H1 (cell line): ENCODE measurements around the gene UBE2H. TPM values are rescaled to one million over a fixed set of nuclear protein-coding genes. Genes with fewer than 3 reads are reported as not detected.
A peak's percentile ranks its signal among the peaks of the same experiment; 100 is the strongest.

ENCODE experiments used
- CTCF ChIA-PET: fragments of 300-600 bp; sonication (Branson Sonifier 250); formaldehyde crosslinking; loops from one replicate; lab custom pipeline; 2021; ENCODE audit not compliant: partially characterized antibody; lab: Charles Lee
- POLR2A ChIA-PET: fragments of 300-600 bp; sonication (Branson Sonifier 250); formaldehyde crosslinking; loops from one replicate; lab custom pipeline; 2021; ENCODE audit warnings: inconsistent platforms; ENCODE audit not compliant: partially characterized antibody; lab: Charles Lee
- DNase-seq, 2 experiments: peaks; one replicate each; pipeline versions ENCODE4 v3.0.0 to v3.0.0-alpha.2; 2010 to 2022; ENCODE audit warnings: low spot score in 2 of 2, low read depth in 1 of 2, mixed read lengths in 1 of 2
- FAIRE-seq: peaks from 2 replicates; lab custom pipeline; 2011; peaks lifted over from hg19 to GRCh38; lab: Jason Lieb, UNC
- H2AFZ ChIP-seq: 2 replicates; pipeline ENCODE4 v1.8.1; 2012; ENCODE audit warnings: low read length, inconsistent platforms
- H2AK5ac ChIP-seq: 2 replicates; pipeline ENCODE4 v1.6.1; 2013; ENCODE audit warnings: low read depth, low read length
- H2BK120ac ChIP-seq: replicated peaks from 2 replicates; pipeline ENCODE3; 2013; ENCODE audit warnings: low read depth, low read length, inconsistent platforms
- H2BK12ac ChIP-seq: 2 replicates; pipeline ENCODE4 v1.6.1; 2013; ENCODE audit warnings: low read depth, low read length
- H2BK15ac ChIP-seq: 2 replicates; pipeline ENCODE4 v1.6.1; 2013; ENCODE audit warnings: low read length
- H2BK20ac ChIP-seq: 2 replicates; pipeline ENCODE4 v1.6.1; 2013; ENCODE audit warnings: low read length
- H2BK5ac ChIP-seq: 2 replicates; pipeline ENCODE4 v1.6.1; 2013; ENCODE audit warnings: low read depth, low read length
- H3K14ac ChIP-seq: 2 replicates; pipeline ENCODE4 v1.6.1; 2013; ENCODE audit warnings: inconsistent platforms; ENCODE audit not compliant: insufficient read length
- H3K18ac ChIP-seq: 2 replicates; pipeline ENCODE4 v1.6.1; 2013; ENCODE audit warnings: low read length; ENCODE audit errors: extremely low read depth
- H3K23ac ChIP-seq: 2 replicates; pipeline ENCODE4 v1.6.1; 2013; ENCODE audit warnings: inconsistent platforms; ENCODE audit not compliant: insufficient read length
- H3K23me2 ChIP-seq: 2 replicates; pipeline ENCODE4 v1.6.1; 2013; ENCODE audit warnings: low read depth, low read length
- H3K27ac ChIP-seq: 2 replicates; pipeline ENCODE4 v1.6.1; 2011; ENCODE audit warnings: low read depth, low read length, inconsistent platforms
- H3K27me3 ChIP-seq, 4 experiments: replicated peaks in 1 of 4; 1 replicate in 1 of 4; 2 replicates in 3 of 4; pipeline versions ENCODE4 v1.6.1 to v1.8.1; 2011 to 2013; ENCODE audit warnings: low read length in 3 of 4, mild to moderate bottlenecking in 3 of 4, inconsistent platforms in 2 of 4, mixed read lengths in 2 of 4, moderate library complexity in 1 of 4; ENCODE audit not compliant: control insufficient read depth in 3 of 4, insufficient read depth in 3 of 4; ENCODE audit errors: extremely low read depth in 1 of 4
- H3K36me3 ChIP-seq, 4 experiments: 2 replicates each; pipeline versions ENCODE4 v1.6.1 to v1.8.1; 2011 to 2013; ENCODE audit warnings: mild to moderate bottlenecking in 4 of 4, low read length in 3 of 4, moderate library complexity in 2 of 4, control low read depth in 1 of 4, inconsistent platforms in 1 of 4; ENCODE audit not compliant: insufficient read depth in 4 of 4, control insufficient read depth in 2 of 4
- H3K4ac ChIP-seq: replicated peaks from 2 replicates; pipeline ENCODE3; 2013; ENCODE audit warnings: low read length, low read depth, mixed read lengths, inconsistent platforms; ENCODE audit not compliant: insufficient read length
- H3K4me1 ChIP-seq, 4 experiments: replicated peaks in 1 of 4; 1 replicate in 1 of 4; 2 replicates in 3 of 4; pipeline versions ENCODE4 v1.6.1 to v1.8.1; 2011 to 2013; ENCODE audit warnings: low read length in 3 of 4, inconsistent platforms in 2 of 4, mixed read lengths in 1 of 4; ENCODE audit not compliant: insufficient read depth in 4 of 4, control insufficient read depth in 3 of 4
- H3K4me2 ChIP-seq, 2 experiments: 2 replicates each; pipeline versions ENCODE4 v1.6.1 to v1.8.1; 2011 to 2013; ENCODE audit warnings: low read depth in 2 of 2, low read length in 2 of 2, control low read depth in 1 of 2, inconsistent platforms in 1 of 2, mild to moderate bottlenecking in 1 of 2; ENCODE audit not compliant: insufficient read depth in 1 of 2
- H3K4me3 ChIP-seq, 4 experiments: fragments of 200-600, 300-600 bp in 1 of 4; sonication (generic), shearing (Covaris generic), sonication (Bioruptor Twin) in 1 of 4; 2 replicates each; pipeline versions ENCODE4 v1.5.1 to v1.8.1; 2011 to 2016; ENCODE audit warnings: low read length in 4 of 4, low read depth in 3 of 4, control low read depth in 2 of 4, inconsistent platforms in 2 of 4, mild to moderate bottlenecking in 2 of 4, mixed read lengths in 1 of 4, moderate library complexity in 1 of 4; ENCODE audit not compliant: insufficient read depth in 2 of 4; ENCODE audit errors: extremely low read depth in 1 of 4
- H3K56ac ChIP-seq: replicated peaks from 2 replicates; pipeline ENCODE3; 2013; ENCODE audit warnings: low read depth, mild to moderate bottlenecking, mixed read lengths, low read length, inconsistent platforms; ENCODE audit not compliant: insufficient read length
- H3K79me1 ChIP-seq: 2 replicates; pipeline ENCODE4 v1.6.1; 2013; ENCODE audit warnings: low read depth, low read length, control low read depth
- H3K79me2 ChIP-seq, 2 experiments: 2 replicates each; pipeline versions ENCODE4 v1.6.1 to v1.8.1; 2012 to 2013; ENCODE audit warnings: low read length in 2 of 2, mild to moderate bottlenecking in 2 of 2, inconsistent platforms in 1 of 2; ENCODE audit not compliant: insufficient read depth in 2 of 2, control insufficient read depth in 1 of 2
- H3K9ac ChIP-seq, 4 experiments: replicated peaks in 1 of 4; 1 replicate in 1 of 4; 2 replicates in 3 of 4; pipeline versions ENCODE4 v1.6.1 to v1.8.1; 2011 to 2013; ENCODE audit warnings: low read depth in 3 of 4, low read length in 3 of 4, control low read depth in 2 of 4, mild to moderate bottlenecking in 2 of 4, moderate library complexity in 2 of 4, inconsistent platforms in 1 of 4; ENCODE audit errors: extremely low read depth in 1 of 4
- H3K9me3 ChIP-seq, 2 experiments: 2 replicates each; pipeline versions ENCODE4 v1.6.1 to v1.8.1; 2012 to 2013; ENCODE audit warnings: mild to moderate bottlenecking in 2 of 2, moderate library complexity in 2 of 2, control low read depth in 1 of 2, inconsistent platforms in 1 of 2, low read depth in 1 of 2, low read length in 1 of 2, mixed read lengths in 1 of 2; ENCODE audit not compliant: insufficient read depth in 2 of 2
- H4K20me1 ChIP-seq, 2 experiments: replicated peaks in 1 of 2; 2 replicates each; pipeline versions ENCODE3 to v1.8.1; 2011 to 2013; ENCODE audit warnings: inconsistent platforms in 2 of 2, low read length in 2 of 2, mild to moderate bottlenecking in 1 of 2; ENCODE audit not compliant: insufficient read depth in 2 of 2, control insufficient read depth in 1 of 2
- H4K5ac ChIP-seq: 2 replicates; pipeline ENCODE4 v1.6.1; 2013; ENCODE audit warnings: low read length, low read depth, mixed read lengths, inconsistent platforms; ENCODE audit not compliant: insufficient read length
- H4K8ac ChIP-seq: 2 replicates; pipeline ENCODE4 v1.8.0; 2013; ENCODE audit warnings: mild to moderate bottlenecking, moderate library complexity, low read length, inconsistent platforms; ENCODE audit not compliant: insufficient read depth; ENCODE audit errors: extremely low read depth
- H4K91ac ChIP-seq: replicated peaks from 2 replicates; pipeline ENCODE3; 2013; ENCODE audit warnings: low read length, mixed read lengths, inconsistent platforms; ENCODE audit not compliant: insufficient read length
- NANOG ChIP-seq: IDR thresholded peaks from 2 replicates; pipeline ENCODE4 v1.6.1; 2011; ENCODE audit warnings: low read length, low read depth, mild to moderate bottlenecking, inconsistent platforms; ENCODE audit not compliant: insufficient read depth, poor library complexity, severe bottlenecking
- WGBS, 2 experiments: shearing (Covaris generic) in 1 of 2; methylation state at CpG; one replicate each; pipeline versions ENCODE4 v1.1.6 to v1.1.7; 2013 to 2015; ENCODE audit warnings: low lambda C conversion rate in 2 of 2, mixed read lengths in 2 of 2, inconsistent platforms in 1 of 2, low coverage in 1 of 2, missing lambda C conversion rate in 1 of 2; ENCODE audit not compliant: insufficient replicate concordance in 2 of 2, insufficient coverage in 1 of 2, insufficient read length in 1 of 2; ENCODE audit errors: extremely low coverage in 1 of 2, missing lambda C conversion rate in 1 of 2; 5-methylcytosine and 5-hydroxymethylcytosine counted together
- polyA plus RNA-seq, 7 experiments: library from polyadenylated mRNA; depleted of rRNA in 3 of 7; stranded (reverse) in 5 of 7; unstranded in 2 of 7; fragments of >200 nt in 5 of 7; fragments of 200-250 nt in 2 of 7; gene quantifications; 1 replicate in 5 of 7; 2 replicates in 1 of 7; 4 replicates in 1 of 7; pipeline versions ENCODE4 v1.2.1 to v1.2.3, GENCODE V29; 2011 to 2013; ENCODE audit warnings: missing spikeins in 2 of 7, mixed read lengths in 2 of 7
- total RNA-seq: library from RNA; stranded (reverse); fragmentation: NEBNext Ultra II Directional; extraction: Animal tissue kit (Norgen Biotek cat#: 25700); gene quantifications from 2 replicates; pipeline ENCODE4 v1.2.1, GENCODE V29; 2021

The UBE2H gene
- total and polyA plus RNA-seq, 2 of the 8 experiments (the other 6 are each of a cell fraction or from before 2014, with no cell fraction given): 30.6 to 62.2 TPM

- Histone ChIP-seq H2AK5ac (no peak overlapping the region), H3K9me3 (no peaks in the 10 kb centered on the region), H2BK12ac (no peak overlapping the region), H4K5ac (no peak overlapping the region)
- POLR2A ChIA-PET: interaction anchor here (1.9 kb wide), 1 partner anchor 24 kb away, joined by 7 read pairs; no protein-coding TSS in a partner anchor
- no peak for TF ChIP-seq NANOG
- TF ChIP-seq, all 59 proteins: peak for 0
- no peaks in the 10 kb centered on the region for H3K23me2 ChIP-seq
- H3K79me1 ChIP-seq: no peaks in the 10 kb centered on the region
- H3K18ac ChIP-seq: no peak overlapping the region
- no peak overlapping the region for H3K56ac ChIP-seq
- DNase-seq (no peak), FAIRE-seq (no peak)
- H4K8ac ChIP-seq: no peak overlapping the region
- no peaks in the 10 kb centered on the region for H3K79me2 ChIP-seq
- H3K36me3 ChIP-seq: no peaks in the 10 kb centered on the region
- H3K14ac ChIP-seq: no peak overlapping the region
- H3K4me1 ChIP-seq: no peaks in the 10 kb centered on the region; a peak in 1 of 7 replicates
- H3K4ac ChIP-seq: no peak overlapping the region
- H3K27ac ChIP-seq: no peak overlapping the region
- H3K9ac ChIP-seq: no peak overlapping the region
- no peak overlapping the region for H2BK120ac ChIP-seq
- H3K23ac ChIP-seq: no peak overlapping the region
- H4K20me1 ChIP-seq: no peaks in the 10 kb centered on the region
- H2BK20ac ChIP-seq: no peak overlapping the region; the same call in 1 of the 2 replicates
- CTCF ChIA-PET: interaction anchor here (1.2 to 1.6 kb wide), 2 partner anchors 21 to 36 kb away, joined by 3 to 4 read pairs; no protein-coding TSS in a partner anchor
- 0 out of 2 replicates have a peak overlapping the region, but pooled peaks have one; percentile 0 for H2AFZ ChIP-seq
- H2BK5ac ChIP-seq: no peak overlapping the region
- no peak overlapping the region for H2BK15ac ChIP-seq
- WGBS, 2 experiments: 96% methylated on average over 1 of the region's 1 CpG; no CpG with 5 or more reads in 1 of the 2 experiments
- no peaks in the 10 kb centered on the region for H3K27me3 ChIP-seq
- no peak overlapping the region for H4K91ac ChIP-seq
- no peak overlapping the region for H3K4me2 ChIP-seq
- H3K4me3 ChIP-seq: no peak overlapping the region
These were observed 22.5 kb upstream of the UBE2H start for GRCh38 chr7:129975309-129975708.
